Muscle layer of duodenum (tissue), 2 donors: Measurements from ENCODE around the gene DPF3.

Source experiments
- H3K27ac ChIP-seq: one replicate; pipeline ENCODE4 v1.7.0; 2013; ENCODE audit warnings: mild to moderate bottlenecking, low read length
- H3K27me3 ChIP-seq: one replicate; pipeline ENCODE4 v1.7.0; 2013; ENCODE audit warnings: low read depth, mild to moderate bottlenecking, control low read depth, low read length
- H3K36me3 ChIP-seq, 2 donors: one replicate each; pipeline ENCODE4 v1.7.0; 2013; ENCODE audit warnings: low read length in 2 of 2, control low read depth in 1 of 2, mild to moderate bottlenecking in 1 of 2; ENCODE audit not compliant: insufficient read depth in 2 of 2, control insufficient read depth in 1 of 2
- H3K4me1 ChIP-seq, 2 donors: one replicate each; pipeline ENCODE4 v1.7.0; 2013; ENCODE audit warnings: low read length in 2 of 2, mild to moderate bottlenecking in 2 of 2, control low read depth in 1 of 2, moderate library complexity in 1 of 2; ENCODE audit not compliant: insufficient read depth in 2 of 2, control insufficient read depth in 1 of 2
- H3K4me3 ChIP-seq, 2 donors: one replicate each; pipeline ENCODE4 v1.7.0; 2013; ENCODE audit warnings: low read length in 2 of 2, low read depth in 1 of 2, mild to moderate bottlenecking in 1 of 2
- H3K9me3 ChIP-seq, 2 donors: one replicate each; pipeline ENCODE4 v1.7.0; 2013; ENCODE audit warnings: low read length in 2 of 2, control low read depth in 1 of 2, mild to moderate bottlenecking in 1 of 2; ENCODE audit not compliant: control insufficient read depth in 1 of 2
- donor health status: healthy.

The DPF3 gene

GRCh38 chr14:72893636-72894322, at the start of gene DPF3:
Gene DPF3, minus strand, starts transcription at chr14:72894101. Its CDS starts 13 bp downstream, at chr14:72894088.
- Histone ChIP-seq H3K27me3 (peaks cover 12% of the 10 kb centered on the region), H3K36me3 (no peaks in the 10 kb centered on the region), H3K27ac (peak within 1 kb of the TSS; percentile 31), H3K4me1 (peaks cover 6 to 27% of the 10 kb centered on the region in 2 donors), H3K4me3 (peak within 1 kb of the TSS; percentile 76 to 98), H3K9me3 (no peaks in the 10 kb centered on the region)

- H3K36me3 ChIP-seq = peaks cover 33 to 62% of the 10 kb centered on the region in 2 donors
- H3K4me3 ChIP-seq = no peak overlapping the region
- H3K27ac ChIP-seq = no peak overlapping the region
- no peaks in the 10 kb centered on the region for H3K27me3 ChIP-seq
- H3K4me1 ChIP-seq = no peaks in the 10 kb centered on the region
- H3K9me3 ChIP-seq = no peaks in the 10 kb centered on the region
Observed at GRCh38 chr14:72942934-72943333, 49.0 kb upstream of the DPF3 start.

GRCh38 chr14:72941286-72941985, 47.5 kb upstream of the DPF3 start:
- no peak overlapping the region for H3K4me3 ChIP-seq
- H3K36me3 ChIP-seq = peaks cover 34 to 55% of the 10 kb centered on the region in 2 donors
- H3K27ac ChIP-seq = no peak overlapping the region
- no peaks in the 10 kb centered on the region for H3K9me3 ChIP-seq
- no peaks in the 10 kb centered on the region for H3K27me3 ChIP-seq
- no peaks in the 10 kb centered on the region for H3K4me1 ChIP-seq

GRCh38 chr14:72939630-72940029, 45.7 kb upstream of the DPF3 start:
- Histone ChIP-seq H3K4me3 (no peak overlapping the region), H3K36me3 (peaks cover 33 to 43% of the 10 kb centered on the region in 2 donors), H3K27ac (no peak overlapping the region), H3K4me1 (no peaks in the 10 kb centered on the region), H3K9me3 (no peaks in the 10 kb centered on the region), H3K27me3 (no peaks in the 10 kb centered on the region)

GRCh38 chr14:72932893-72933292, 39.0 kb upstream of the DPF3 start:
- no peaks in the 10 kb centered on the region for H3K9me3 ChIP-seq
- H3K27ac ChIP-seq = no peak overlapping the region
- no peaks in the 10 kb centered on the region for H3K4me1 ChIP-seq
- no peak overlapping the region for H3K4me3 ChIP-seq
- no peaks in the 10 kb centered on the region for H3K27me3 ChIP-seq
- peaks cover 2% of the 10 kb centered on the region in 2 donors for H3K36me3 ChIP-seq

GRCh38 chr14:72929316-72930080, 35.6 kb upstream of the DPF3 start:
- Histone ChIP-seq H3K4me1 (peaks cover 0 to 5% of the 10 kb centered on the region in 2 donors), H3K27me3 (no peaks in the 10 kb centered on the region), H3K9me3 (no peaks in the 10 kb centered on the region), H3K36me3 (no peaks in the 10 kb centered on the region), H3K27ac (no peak overlapping the region), H3K4me3 (no peak overlapping the region)

- Histone ChIP-seq H3K4me1 (peaks cover 0 to 5% of the 10 kb centered on the region in 2 donors), H3K27ac (no peak overlapping the region), H3K4me3 (no peak overlapping the region), H3K36me3 (no peaks in the 10 kb centered on the region), H3K27me3 (no peaks in the 10 kb centered on the region), H3K9me3 (no peaks in the 10 kb centered on the region)
Observed at GRCh38 chr14:72928872-72929271, 35.0 kb upstream of the DPF3 start.

- no peaks in the 10 kb centered on the region for H3K27me3 ChIP-seq
- H3K4me1 ChIP-seq = peaks cover 0 to 5% of the 10 kb centered on the region in 2 donors
- peak within 1 kb of the TSS; percentile 51 for H3K27ac ChIP-seq
- H3K9me3 ChIP-seq = no peaks in the 10 kb centered on the region
- no peaks in the 10 kb centered on the region for H3K36me3 ChIP-seq
- H3K4me3 ChIP-seq = peak within 1 kb of the TSS; percentile 79 to 95
Observed at GRCh38 chr14:72926292-72927028, 32.6 kb upstream of the DPF3 start, which contains the start of gene DCAF4. Gene DCAF4, plus strand, starts transcription at chr14:72926464. Its CDS starts 11,515 bp downstream, at chr14:72937979.

GRCh38 chr14:72925815-72926291, 32.0 kb upstream of the DPF3 start:
- H3K36me3 ChIP-seq = no peaks in the 10 kb centered on the region

GRCh38 chr14:72925171-72925759, 31.4 kb upstream of the DPF3 start:
- no peaks in the 10 kb centered on the region for H3K36me3 ChIP-seq
- H3K4me1 ChIP-seq = peaks cover 0 to 5% of the 10 kb centered on the region in 2 donors
- no peaks in the 10 kb centered on the region for H3K27me3 ChIP-seq
- peak overlapping the region in 1 of 2 donors; percentile 95 for H3K4me3 ChIP-seq
- no peaks in the 10 kb centered on the region for H3K9me3 ChIP-seq
- no peak overlapping the region for H3K27ac ChIP-seq

More at GRCh38 chr14:72925815-72926291, 32.0 kb upstream of the DPF3 start:
- Histone ChIP-seq H3K4me1 (peaks cover 0 to 5% of the 10 kb centered on the region in 2 donors), H3K27me3 (no peaks in the 10 kb centered on the region), H3K4me3 (peak overlapping the region; percentile 79 to 95), H3K9me3 (no peaks in the 10 kb centered on the region), H3K27ac (no peak overlapping the region)
